SJSA1 (cell line): ENCODE measurements around the gene C1orf21. TPM values are rescaled to one million over a fixed set of nuclear protein-coding genes. Genes with fewer than 3 reads are reported as not detected.

Experiments used
- DNase-seq, 2 experiments: peaks; one replicate each; pipeline ENCODE4 v3.0.0-alpha.2; 2015 to 2020; ENCODE audit warnings: low spot score in 2 of 2, low read depth in 1 of 2
- H3K27ac ChIP-seq: fragments of 250-450 bp; sonication (Bioruptor Pico); 2 replicates; pipeline ENCODE4 v1.5.1; 2020; ENCODE audit warnings: mild to moderate bottlenecking, moderate library complexity
- H3K27me3 ChIP-seq: fragments of 250-450 bp; sonication (Bioruptor Pico); replicated peaks from 2 replicates; pipeline ENCODE4 v1.5.1; 2020; ENCODE audit warnings: mild to moderate bottlenecking, moderate library complexity
- H3K36me3 ChIP-seq: fragments of 250-450 bp; sonication (Bioruptor Pico); 2 replicates; pipeline ENCODE4 v1.5.1; 2020; ENCODE audit warnings: mild to moderate bottlenecking
- H3K4me1 ChIP-seq: fragments of 250-450 bp; sonication (Bioruptor Pico); replicated peaks from 2 replicates; pipeline ENCODE4 v1.6.1; 2021; ENCODE audit warnings: mild to moderate bottlenecking
- H3K4me3 ChIP-seq: fragments of 250-450 bp; sonication (Bioruptor Pico); 2 replicates; pipeline ENCODE4 v1.5.1; 2020; ENCODE audit warnings: mild to moderate bottlenecking
- H3K9me3 ChIP-seq: fragments of 250-450 bp; sonication (Bioruptor Pico); replicated peaks from 2 replicates; pipeline ENCODE4 v1.5.1; 2020; ENCODE audit warnings: mild to moderate bottlenecking
- total RNA-seq: library from RNA; depleted of rRNA; stranded (reverse); fragments of >200 nt; shearing (Covaris generic); gene quantifications from 2 replicates; pipeline ENCODE4 v1.2.3, GENCODE V29; 2014

The C1orf21 gene
- total RNA-seq, 1 experiment from 2014 or later = 13.3 TPM

DNA sequence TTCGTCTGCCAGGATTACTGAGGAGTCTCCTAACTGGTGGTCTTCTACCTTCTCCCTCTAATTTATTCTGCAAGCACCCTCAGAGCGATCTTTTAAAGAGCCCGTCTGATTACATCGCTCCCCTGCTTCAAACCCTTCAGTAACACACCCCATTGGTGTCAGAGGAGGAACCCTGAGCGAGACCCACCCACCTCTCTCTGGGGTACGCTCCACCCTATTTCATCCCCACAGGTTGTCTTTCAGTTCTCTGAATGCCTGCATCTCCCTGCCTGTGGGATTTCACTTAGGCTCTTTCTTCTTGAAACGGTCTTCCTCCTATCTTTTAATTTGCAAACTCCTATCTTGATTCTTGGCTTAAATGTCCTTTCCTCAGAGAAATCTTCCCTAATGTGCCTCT is 39.4 kb downstream of the C1orf21 start:
- Histone ChIP-seq H3K27me3 (no peaks in the 10 kb centered on the region), H3K4me1 (peaks cover 11% of the 10 kb centered on the region)
- DNase-seq = no peak

DNA sequence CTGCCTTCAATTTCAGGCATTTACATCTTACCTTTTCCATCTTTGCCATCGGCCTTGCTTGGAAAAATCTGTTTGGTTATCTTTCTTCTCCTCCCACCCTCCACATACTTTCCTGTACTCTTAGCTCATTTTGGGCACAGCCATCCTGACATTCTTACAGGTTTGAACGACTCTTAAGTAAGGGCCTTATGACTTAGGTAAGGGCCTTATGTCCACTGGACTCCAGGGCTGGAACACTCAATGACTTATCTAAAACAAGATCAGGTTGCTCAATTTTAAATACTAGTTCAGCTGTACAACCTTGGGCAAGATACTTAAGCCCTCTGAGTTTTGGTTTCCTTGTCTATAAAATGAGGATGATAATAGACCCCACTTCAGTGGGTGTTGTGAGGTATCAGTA is 40.9 kb downstream of the C1orf21 start:
- H3K9me3 ChIP-seq = no peaks in the 10 kb centered on the region
- H3K36me3 ChIP-seq = no peaks in the 10 kb centered on the region
- no peaks in the 10 kb centered on the region for H3K27me3 ChIP-seq
- no peak overlapping the region for H3K4me3 ChIP-seq
- no peak overlapping the region for H3K27ac ChIP-seq
- H3K4me1 ChIP-seq = peaks cover 4% of the 10 kb centered on the region
- no peak for DNase-seq

More for the DNA sequence above, 39.4 kb downstream of the C1orf21 start:
- Histone ChIP-seq H3K36me3 (no peaks in the 10 kb centered on the region), H3K9me3 (no peaks in the 10 kb centered on the region), H3K4me3 (no peak overlapping the region), H3K27ac (no peak overlapping the region)

DNA sequence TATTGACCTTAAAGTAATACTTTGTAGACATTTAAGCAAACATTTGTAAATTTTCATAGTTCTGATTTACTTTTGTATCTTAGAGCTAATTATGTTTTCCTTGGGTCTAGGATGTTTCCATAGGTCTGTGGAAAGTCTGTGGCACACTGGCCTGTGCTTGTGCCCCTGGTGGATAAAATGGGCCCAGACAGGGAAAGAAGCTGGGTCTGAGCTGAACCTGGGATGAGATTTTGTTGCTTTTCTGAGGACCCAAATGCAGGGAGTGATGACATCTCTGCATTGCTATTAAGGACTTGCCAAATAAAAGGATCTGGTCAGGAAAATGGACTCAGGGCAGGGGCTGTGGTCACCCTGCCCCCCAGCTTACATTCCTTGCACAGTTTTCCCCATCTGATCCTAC is 41.8 kb downstream of the C1orf21 start:
- Histone ChIP-seq H3K27me3 (no peaks in the 10 kb centered on the region), H3K4me3 (no peak overlapping the region), H3K36me3 (no peaks in the 10 kb centered on the region), H3K27ac (no peak overlapping the region), H3K9me3 (no peaks in the 10 kb centered on the region), H3K4me1 (no peaks in the 10 kb centered on the region)
- no peak for DNase-seq

DNA sequence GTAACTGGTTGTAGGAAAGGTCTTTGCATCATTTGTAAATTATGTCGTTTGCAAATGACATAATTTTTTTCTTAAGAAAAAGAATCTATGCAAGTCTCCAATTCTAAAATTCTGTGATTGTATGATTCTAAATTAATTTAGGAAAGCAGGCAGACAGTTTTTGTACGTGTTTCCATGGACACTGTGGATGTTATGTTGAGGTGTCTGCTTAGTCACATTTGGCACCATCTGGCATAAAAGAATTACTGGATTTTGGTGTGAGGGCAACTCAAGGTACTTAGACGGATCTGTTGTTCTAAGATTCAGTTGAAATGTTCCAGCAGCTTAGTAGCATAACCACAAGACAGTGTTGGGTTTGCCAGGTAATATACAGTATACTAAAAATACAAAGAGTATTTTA is 42.5 kb downstream of the C1orf21 start:
- Histone ChIP-seq H3K4me1 (no peaks in the 10 kb centered on the region), H3K27me3 (no peaks in the 10 kb centered on the region), H3K27ac (no peak overlapping the region), H3K4me3 (no peak overlapping the region), H3K9me3 (no peaks in the 10 kb centered on the region), H3K36me3 (no peaks in the 10 kb centered on the region)
- DNase-seq = no peak

DNA sequence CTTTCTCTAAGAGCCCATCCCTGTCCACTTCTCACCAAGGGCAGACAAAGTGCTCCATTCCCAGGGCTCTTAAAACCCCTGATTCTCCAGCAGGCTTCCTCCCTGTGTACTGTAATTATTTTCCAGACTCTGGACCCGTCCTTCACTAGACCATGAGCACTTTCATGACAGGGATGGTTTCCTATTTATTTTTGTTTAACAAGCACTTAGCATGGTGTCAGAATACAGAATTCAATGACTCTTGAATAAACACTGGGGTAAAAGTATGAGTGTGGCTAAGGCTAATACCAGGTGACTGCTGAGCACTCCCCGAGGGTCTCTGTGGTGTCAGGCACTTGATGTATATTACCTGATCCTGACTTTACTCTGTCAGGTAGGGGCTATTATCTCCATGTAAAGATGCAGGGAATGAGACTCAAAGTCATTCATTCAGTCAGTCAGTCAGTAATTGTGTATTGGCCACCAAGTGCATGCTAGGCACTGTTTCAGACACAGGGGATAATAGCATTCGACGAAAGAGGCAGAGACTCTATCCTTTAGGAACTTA is 47.2 kb downstream of the C1orf21 start:
- DNase-seq = no peak
- Histone ChIP-seq H3K27ac (no peak overlapping the region), H3K36me3 (no peaks in the 10 kb centered on the region), H3K4me3 (no peak overlapping the region), H3K4me1 (no peaks in the 10 kb centered on the region), H3K9me3 (no peaks in the 10 kb centered on the region), H3K27me3 (no peaks in the 10 kb centered on the region)

DNA sequence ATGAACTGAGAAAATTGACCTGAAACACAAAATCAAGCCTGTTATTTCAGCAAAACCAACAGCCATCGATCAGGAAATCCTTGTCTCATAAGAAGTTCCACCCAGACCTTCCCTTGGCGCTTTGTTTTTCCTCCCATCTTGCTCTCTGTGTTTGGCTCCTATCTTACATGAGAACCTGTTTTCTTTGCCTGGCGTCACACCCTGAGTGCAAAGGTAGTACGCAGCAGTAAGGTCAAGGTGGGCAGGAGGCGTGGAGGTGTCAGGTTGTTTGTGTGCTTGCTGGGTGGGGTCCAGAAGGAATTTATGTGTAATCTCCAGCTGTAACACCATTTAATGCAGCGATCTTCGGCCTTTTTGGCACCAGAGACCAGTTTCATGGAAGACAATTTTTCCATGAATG is 50.5 kb downstream of the C1orf21 start:
- H3K4me1 ChIP-seq = no peaks in the 10 kb centered on the region
- DNase-seq = no peak
- H3K27ac ChIP-seq = no peak overlapping the region
- H3K9me3 ChIP-seq = no peaks in the 10 kb centered on the region
- H3K36me3 ChIP-seq = no peaks in the 10 kb centered on the region
- no peaks in the 10 kb centered on the region for H3K27me3 ChIP-seq
- no peak overlapping the region for H3K4me3 ChIP-seq

DNA sequence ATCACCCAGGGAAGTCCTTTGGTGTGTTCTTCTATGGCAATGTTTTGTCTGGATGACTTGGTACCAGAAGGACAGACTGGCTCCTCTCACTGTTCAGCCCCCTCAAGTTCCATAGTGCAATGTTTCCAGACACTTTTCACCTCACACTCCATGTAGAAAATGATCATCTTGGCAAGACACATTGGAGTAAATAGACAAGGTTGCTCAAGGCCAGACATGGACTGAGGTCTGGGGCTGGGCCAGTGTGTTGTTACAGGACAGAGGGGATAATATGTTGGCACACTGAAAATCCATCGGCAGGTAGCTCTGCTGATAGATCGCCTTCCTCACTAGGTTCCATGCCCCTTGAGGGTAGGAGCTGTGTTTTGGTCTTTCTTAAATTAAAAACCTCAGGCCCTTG is 51.5 kb downstream of the C1orf21 start:
- no peaks in the 10 kb centered on the region for H3K9me3 ChIP-seq
- no peak for DNase-seq

DNA sequence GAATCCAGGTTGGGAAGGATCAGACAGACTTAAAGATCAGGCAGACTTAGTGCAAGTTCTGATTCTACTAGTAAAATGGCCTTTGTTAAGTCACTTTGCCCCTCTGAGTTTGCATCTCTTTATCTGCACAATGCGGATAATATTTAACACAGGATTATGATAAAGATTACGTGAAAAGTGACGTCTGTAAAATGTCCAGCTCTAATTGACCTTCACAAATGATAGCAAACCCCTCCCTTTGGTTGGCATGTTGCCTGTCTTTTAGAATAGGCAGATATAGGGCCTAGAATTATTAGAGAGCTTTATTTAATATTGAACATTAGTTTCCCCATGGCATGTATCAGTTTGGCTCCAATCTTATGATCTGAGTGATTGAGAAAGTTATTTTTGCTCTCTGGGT is 55.4 kb downstream of the C1orf21 start:
- no peak overlapping the region for H3K27ac ChIP-seq
- no peaks in the 10 kb centered on the region for H3K36me3 ChIP-seq
- H3K9me3 ChIP-seq = no peaks in the 10 kb centered on the region
- DNase-seq = no peak
- H3K4me1 ChIP-seq = no peaks in the 10 kb centered on the region
- no peaks in the 10 kb centered on the region for H3K27me3 ChIP-seq
- H3K4me3 ChIP-seq = no peak overlapping the region

More for the DNA sequence above, 51.5 kb downstream of the C1orf21 start:
- Histone ChIP-seq H3K36me3 (no peaks in the 10 kb centered on the region), H3K4me3 (no peak overlapping the region), H3K27me3 (no peaks in the 10 kb centered on the region), H3K4me1 (no peaks in the 10 kb centered on the region), H3K27ac (no peak overlapping the region)

DNA sequence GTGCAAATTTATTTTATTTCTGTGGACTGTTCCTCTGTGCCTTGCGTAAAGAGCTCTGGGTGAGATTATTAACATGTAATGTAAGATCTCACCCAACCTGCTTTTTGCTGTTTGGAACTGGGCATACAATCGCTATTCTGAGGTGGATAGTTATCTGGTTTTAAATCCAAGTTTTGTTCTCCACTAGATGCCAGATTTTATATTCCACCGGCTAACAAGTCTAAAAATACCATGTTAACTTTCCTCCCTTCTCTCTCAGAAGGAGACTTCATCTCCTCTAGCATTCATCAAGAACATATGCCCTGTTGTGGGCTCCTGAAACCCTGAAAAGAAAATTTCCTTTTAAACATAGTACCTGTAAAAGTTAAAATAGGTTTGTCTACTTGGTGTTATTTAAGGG is 56.4 kb downstream of the C1orf21 start:
- H3K4me1 ChIP-seq = no peaks in the 10 kb centered on the region
- no peaks in the 10 kb centered on the region for H3K27me3 ChIP-seq
- H3K27ac ChIP-seq = no peak overlapping the region
- no peaks in the 10 kb centered on the region for H3K9me3 ChIP-seq
- H3K36me3 ChIP-seq = no peaks in the 10 kb centered on the region
- no peak for DNase-seq
- H3K4me3 ChIP-seq = no peak overlapping the region

DNA sequence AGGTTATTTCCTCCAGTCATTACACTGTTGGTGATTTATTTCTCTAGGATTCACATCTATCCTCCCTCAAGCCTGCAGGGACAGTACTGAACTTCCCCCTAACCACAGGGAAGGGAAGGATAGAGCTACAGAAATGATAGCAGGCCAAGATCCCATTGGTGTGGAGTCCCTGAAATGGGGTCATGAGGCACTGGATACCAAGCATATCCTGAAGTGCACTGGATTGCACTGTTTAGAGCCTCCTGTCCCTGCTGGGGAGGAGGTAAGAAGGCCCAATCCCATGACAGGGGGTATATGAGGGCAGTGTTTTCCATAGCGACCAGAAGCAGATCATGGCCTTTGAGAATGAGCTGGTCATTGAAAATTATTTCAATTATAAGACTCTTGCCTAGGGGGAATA is 56.8 kb downstream of the C1orf21 start:
- no peak overlapping the region for H3K4me3 ChIP-seq
- no peaks in the 10 kb centered on the region for H3K4me1 ChIP-seq
- no peaks in the 10 kb centered on the region for H3K9me3 ChIP-seq
- no peaks in the 10 kb centered on the region for H3K27me3 ChIP-seq
- no peaks in the 10 kb centered on the region for H3K36me3 ChIP-seq
- H3K27ac ChIP-seq = no peak overlapping the region
- no peak for DNase-seq

DNA sequence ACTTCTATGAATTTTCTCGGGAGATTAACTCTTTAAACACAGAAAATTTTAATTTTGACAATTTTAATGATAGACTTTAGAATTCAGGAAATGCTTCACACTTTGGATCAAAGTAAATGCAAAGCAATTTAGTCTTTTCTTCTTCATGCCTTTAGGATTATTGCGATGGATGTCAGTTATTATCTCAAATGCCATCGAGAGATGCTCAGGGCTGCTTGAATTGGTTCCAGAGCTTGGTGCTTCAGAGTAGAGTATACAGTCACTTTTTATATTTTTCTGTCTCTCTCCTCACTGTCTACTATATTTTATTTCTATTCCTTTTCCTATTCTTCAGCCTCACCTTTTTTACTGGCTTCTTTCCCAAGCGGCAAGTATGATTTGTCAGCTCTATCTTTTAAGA is 59.2 kb downstream of the C1orf21 start:
- H3K4me1 ChIP-seq = no peaks in the 10 kb centered on the region
- H3K9me3 ChIP-seq = no peaks in the 10 kb centered on the region
- H3K4me3 ChIP-seq = no peak overlapping the region
- no peak overlapping the region for H3K27ac ChIP-seq
- no peaks in the 10 kb centered on the region for H3K27me3 ChIP-seq
- DNase-seq = no peak
- H3K36me3 ChIP-seq = no peaks in the 10 kb centered on the region

DNA sequence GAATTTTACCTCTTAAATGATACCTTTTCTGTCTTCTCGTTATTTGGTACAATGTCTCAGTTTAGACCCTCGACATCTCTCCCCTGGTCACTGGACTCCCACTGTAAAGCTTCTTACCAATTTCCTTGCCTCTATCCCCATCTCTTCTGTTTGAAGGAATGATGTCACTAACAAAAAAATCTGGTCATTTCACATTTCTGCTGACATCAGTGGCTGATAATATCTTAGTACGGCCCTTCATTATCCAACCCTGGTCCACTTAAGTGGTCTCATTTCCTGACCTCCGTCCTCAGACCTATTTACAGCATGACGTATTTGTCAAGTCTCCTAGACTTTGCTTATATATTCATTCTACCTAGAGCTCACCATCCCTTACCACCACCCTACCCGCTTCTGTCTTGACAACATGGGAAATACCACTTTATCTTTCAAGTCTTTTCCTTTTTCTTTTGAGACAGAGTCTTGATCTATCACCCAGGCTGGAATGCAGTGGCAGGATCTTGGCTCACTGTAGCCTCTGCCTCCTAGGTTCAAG is 60.9 kb downstream of the C1orf21 start:
- Histone ChIP-seq H3K4me3 (no peak overlapping the region), H3K27me3 (no peaks in the 10 kb centered on the region), H3K27ac (no peak overlapping the region), H3K9me3 (no peaks in the 10 kb centered on the region), H3K4me1 (no peaks in the 10 kb centered on the region), H3K36me3 (no peaks in the 10 kb centered on the region)
- DNase-seq = no peak

DNA sequence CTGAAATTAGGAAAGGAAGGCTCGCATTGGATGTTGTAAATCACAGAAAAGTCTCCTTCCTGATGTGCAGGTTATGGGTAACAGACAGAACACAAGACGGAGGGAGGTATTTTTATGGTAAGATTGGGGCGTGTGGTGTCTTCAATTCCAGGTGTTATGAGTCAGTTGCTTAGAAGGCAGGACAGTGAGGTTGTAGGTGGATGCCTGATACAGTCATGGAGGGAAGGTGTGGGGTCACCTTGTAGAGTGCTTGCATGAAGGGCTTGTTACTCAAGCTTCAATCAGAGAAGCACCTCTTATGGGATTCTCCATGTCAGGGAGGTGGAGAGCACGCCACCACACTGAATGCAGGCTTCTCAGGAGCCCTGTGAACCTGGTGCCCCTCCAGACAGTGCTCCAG is 63.1 kb downstream of the C1orf21 start:
- Histone ChIP-seq H3K4me3 (no peak overlapping the region), H3K36me3 (no peaks in the 10 kb centered on the region), H3K27ac (no peak overlapping the region), H3K9me3 (no peaks in the 10 kb centered on the region), H3K27me3 (no peaks in the 10 kb centered on the region), H3K4me1 (no peaks in the 10 kb centered on the region)
- DNase-seq = no peak

DNA sequence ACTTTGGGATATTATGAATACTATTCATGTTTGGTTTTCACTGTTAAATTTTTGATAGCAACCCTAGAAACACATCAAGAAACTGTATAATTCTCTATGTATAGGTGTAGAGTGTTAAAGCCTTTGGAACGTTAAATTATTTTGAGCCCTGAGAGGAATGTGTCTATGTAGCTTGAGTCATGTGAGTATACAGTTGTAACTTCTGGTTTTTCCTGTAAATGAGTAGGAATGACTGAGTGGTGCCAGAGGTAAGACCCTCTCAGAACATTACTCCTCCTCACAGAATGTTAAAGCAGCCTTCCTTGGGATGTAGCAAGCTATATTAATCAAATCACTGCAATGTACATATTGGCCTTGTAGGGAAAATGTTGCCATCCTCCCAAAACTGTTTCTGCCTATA is 69.0 kb downstream of the C1orf21 start:
- no peak for DNase-seq
- Histone ChIP-seq H3K27me3 (no peaks in the 10 kb centered on the region), H3K36me3 (no peaks in the 10 kb centered on the region), H3K9me3 (no peaks in the 10 kb centered on the region), H3K27ac (no peak overlapping the region), H3K4me1 (no peaks in the 10 kb centered on the region), H3K4me3 (no peak overlapping the region)

DNA sequence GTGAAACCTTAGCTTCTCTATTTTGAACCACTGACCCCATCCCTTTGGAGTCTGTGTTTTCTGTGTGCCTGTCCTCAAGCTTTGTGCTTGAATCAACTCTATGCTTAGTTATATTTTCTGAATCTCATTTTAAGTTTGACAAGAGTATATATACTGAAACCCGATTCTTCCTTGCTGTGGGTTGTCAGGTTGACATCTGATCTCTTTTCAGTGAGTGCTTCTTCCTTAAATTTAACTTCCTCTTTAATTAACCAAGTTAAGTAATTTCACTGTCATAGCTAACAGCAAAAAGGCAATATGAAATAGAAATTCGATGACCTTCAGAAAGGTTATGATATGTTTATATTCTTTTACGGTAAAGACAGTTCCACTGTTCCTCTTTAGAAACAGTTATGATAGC is 69.4 kb downstream of the C1orf21 start:
- Histone ChIP-seq H3K27ac (no peak overlapping the region), H3K36me3 (no peaks in the 10 kb centered on the region), H3K4me1 (no peaks in the 10 kb centered on the region), H3K4me3 (no peak overlapping the region), H3K27me3 (no peaks in the 10 kb centered on the region), H3K9me3 (no peaks in the 10 kb centered on the region)
- no peak for DNase-seq
